IMR-90 (cell line): ENCODE data around the gene CNIH2. TPM values are rescaled to one million over a fixed set of nuclear protein-coding genes. Genes with fewer than 3 reads are reported as not detected.

ENCODE experiments used
- ATAC-seq: fragments of 200-7000 bp; cut with Tn5 transposase; 2 replicates; pipeline ENCODE4 v1.9.1; 2020; ENCODE audit warnings: low read depth, mild to moderate bottlenecking, moderate library complexity
- BruUV-seq: library from RNA; stranded (reverse); fragments of 400-500 nt; replicated peaks from 2 replicates; lab custom pipeline; 2021; lab: Mats Ljungman, UMichigan
- CTCF ChIA-PET: fragments of 300-600 bp; formaldehyde crosslinking; extraction: SDS; loops from one replicate; lab custom pipeline; 2021; ENCODE audit warnings: antibody characterized with exemption; lab: Yijun Ruan, JAX
- POLR2A ChIA-PET: fragments of 300-600 bp; sonication (Branson Sonifier 250); formaldehyde crosslinking; loops from one replicate; lab custom pipeline; 2022; ENCODE audit warnings: antibody characterized with exemption; ENCODE audit not compliant: unreplicated experiment; lab: Charles Lee
- DNase-seq: peaks from one replicate; pipeline ENCODE4 v3.0.0; 2013
- H2AFZ ChIP-seq: replicated peaks from 2 replicates; pipeline ENCODE3; 2013; ENCODE audit warnings: low read length, mild to moderate bottlenecking; ENCODE audit not compliant: poor library complexity
- H2AK5ac ChIP-seq: 2 replicates; pipeline ENCODE4 v1.6.1; 2013; ENCODE audit warnings: low read depth, low read length, inconsistent platforms
- H2AK9ac ChIP-seq: replicated peaks from 2 replicates; pipeline ENCODE3; 2013; ENCODE audit warnings: mild to moderate bottlenecking, low read depth, low read length, moderate library complexity; ENCODE audit not compliant: poor library complexity
- H2BK120ac ChIP-seq: 2 replicates; pipeline ENCODE4 v1.6.1; 2013; ENCODE audit warnings: low read depth, low read length, inconsistent platforms
- H2BK15ac ChIP-seq: 3 replicates; pipeline ENCODE4 v1.6.1; 2013; ENCODE audit warnings: low read depth, low read length, inconsistent platforms
- H2BK20ac ChIP-seq: 2 replicates; pipeline ENCODE4 v1.6.1; 2013; ENCODE audit warnings: low read depth, mild to moderate bottlenecking, inconsistent platforms, low read length, moderate library complexity
- H2BK5ac ChIP-seq: 2 replicates; pipeline ENCODE4 v1.6.1; 2013; ENCODE audit warnings: mild to moderate bottlenecking, low read depth, low read length, inconsistent platforms; ENCODE audit not compliant: poor library complexity, severe bottlenecking
- H3K14ac ChIP-seq: replicated peaks from 2 replicates; pipeline ENCODE4 v1.6.1; 2013; ENCODE audit warnings: low read depth, low read length, inconsistent platforms
- H3K18ac ChIP-seq: 2 replicates; pipeline ENCODE4 v1.6.1; 2013; ENCODE audit warnings: low read depth, low read length, control low read depth
- H3K23ac ChIP-seq: 2 replicates; pipeline ENCODE4 v1.6.1; 2013; ENCODE audit warnings: low read depth, low read length, inconsistent platforms
- H3K27ac ChIP-seq: 2 replicates; pipeline ENCODE4 v1.5.1; 2013; ENCODE audit warnings: mild to moderate bottlenecking, control low read depth, low read length; ENCODE audit not compliant: insufficient read depth
- H3K27me3 ChIP-seq: 2 replicates; pipeline ENCODE4 v1.6.1; 2013; ENCODE audit warnings: low read length; ENCODE audit not compliant: control insufficient read depth, insufficient read depth
- H3K36me3 ChIP-seq: 2 replicates; pipeline ENCODE4 v1.6.1; 2013; ENCODE audit warnings: low read length, mixed read lengths; ENCODE audit not compliant: control insufficient read depth, insufficient read depth
- H3K4ac ChIP-seq: 2 replicates; pipeline ENCODE4 v1.6.1; 2013; ENCODE audit warnings: low read depth, low read length, inconsistent platforms
- H3K4me1 ChIP-seq: 2 replicates; pipeline ENCODE4 v1.6.1; 2013; ENCODE audit warnings: low read length, mixed read lengths; ENCODE audit not compliant: control insufficient read depth, insufficient read depth
- H3K4me2 ChIP-seq: 2 replicates; pipeline ENCODE4 v1.6.1; 2013; ENCODE audit warnings: low read depth, mild to moderate bottlenecking, control low read depth, low read length, moderate library complexity
- H3K4me3 ChIP-seq: 2 replicates; pipeline ENCODE4 v1.5.1; 2013; ENCODE audit warnings: low read depth, mild to moderate bottlenecking, control low read depth, low read length, moderate library complexity; ENCODE audit not compliant: insufficient read depth
- H3K56ac ChIP-seq: 2 replicates; pipeline ENCODE4 v1.6.1; 2013; ENCODE audit warnings: low read length, inconsistent platforms; ENCODE audit not compliant: insufficient read depth; ENCODE audit errors: extremely low read depth
- H3K79me1 ChIP-seq, 2 experiments: 2 replicates each; pipeline ENCODE4 v1.6.1; 2013; ENCODE audit warnings: low read length in 2 of 2, inconsistent platforms in 1 of 2, low read depth in 1 of 2
- H3K9ac ChIP-seq: 2 replicates; pipeline ENCODE4 v1.6.1; 2013; ENCODE audit warnings: low read depth, low read length, control low read depth
- H3K9me1 ChIP-seq: 2 replicates; pipeline ENCODE4 v1.6.1; 2013; ENCODE audit warnings: low read length, inconsistent platforms; ENCODE audit not compliant: insufficient read depth
- H3K9me3 ChIP-seq: 2 replicates; pipeline ENCODE4 v1.6.1; 2013; ENCODE audit warnings: low read length; ENCODE audit not compliant: control insufficient read depth, insufficient read depth
- H4K20me1 ChIP-seq: 2 replicates; pipeline ENCODE4 v1.6.1; 2013; ENCODE audit warnings: low read length, inconsistent platforms; ENCODE audit not compliant: insufficient read depth
- H4K5ac ChIP-seq: 2 replicates; pipeline ENCODE4 v1.6.1; 2013; ENCODE audit warnings: mild to moderate bottlenecking, low read depth, low read length, control low read depth
- H4K8ac ChIP-seq, 2 experiments: 2 replicates each; pipeline ENCODE4 v1.6.1; 2013; ENCODE audit warnings: low read depth in 2 of 2, low read length in 2 of 2, control low read depth in 1 of 2, inconsistent platforms in 1 of 2
- H4K91ac ChIP-seq: 2 replicates; pipeline ENCODE4 v1.6.1; 2013; ENCODE audit warnings: low read depth, low read length, inconsistent platforms; ENCODE audit not compliant: insufficient read depth
- BHLHE40 ChIP-seq: fragments of 150-350 bp; IDR thresholded peaks from 2 replicates; pipeline ENCODE4 v1.6.1; 2016; ENCODE audit warnings: mild to moderate bottlenecking, low read depth, low read length
- CHD1 ChIP-seq: IDR thresholded peaks from 2 replicates; pipeline ENCODE4 v1.6.1; 2012; ENCODE audit warnings: low read depth, low read length, improper control_type of control experiment
- ELK1 ChIP-seq: fragments of 150-350 bp; IDR thresholded peaks from 2 replicates; pipeline ENCODE4 v1.6.1; 2016; ENCODE audit warnings: low read depth, mild to moderate bottlenecking, low read length, moderate library complexity, borderline replicate concordance
- FOS ChIP-seq: fragments of 150-350 bp; IDR thresholded peaks from 2 replicates; pipeline ENCODE4 v1.6.1; 2016; ENCODE audit warnings: low read depth, low read length
- MXI1 ChIP-seq: IDR thresholded peaks from 2 replicates; pipeline ENCODE4 v1.6.1; 2012; ENCODE audit warnings: low read depth, mild to moderate bottlenecking, low read length, moderate library complexity, borderline replicate concordance
- NFE2L2 ChIP-seq: fragments of 150-350 bp; IDR thresholded peaks from 2 replicates; pipeline ENCODE4 v1.6.1; 2016; ENCODE audit warnings: low read depth, mild to moderate bottlenecking, low read length
- RFX5 ChIP-seq: IDR thresholded peaks from 2 replicates; pipeline ENCODE4 v1.8.0; 2012; ENCODE audit warnings: low read depth, mild to moderate bottlenecking, low read length, moderate library complexity
- WGBS, 2 experiments: methylation state at CpG; one replicate each; pipeline versions ENCODE4 v1.1.5 to v1.1.7; 2013; ENCODE audit warnings: missing lambda C conversion rate in 2 of 2; ENCODE audit not compliant: insufficient read length in 1 of 2; ENCODE audit errors: extremely low coverage in 2 of 2; 5-methylcytosine and 5-hydroxymethylcytosine counted together
- dilution Hi-C: fragments of 300-500 bp; cut with HindIII; formaldehyde crosslinking; loops from one replicate; pipeline ENCODE4 v1.14.3; 2018; ENCODE audit warnings: low sequenced_read_pairs; ENCODE audit not compliant: unreplicated experiment
- in situ Hi-C: fragments of 300-500 bp; cut with MboI; formaldehyde crosslinking; loops from 3 replicates; pipeline ENCODE4 v1.14.3; 2019; ENCODE audit warnings: low sequenced_read_pairs, inconsistent platforms, mixed read lengths
- intact Hi-C: fragments of 100-400 bp; cut with micrococcal nuclease; formaldehyde crosslinking; loops from 2 replicates; pipeline ENCODE4 v1.10.0; 2022
- polyA plus RNA-seq, 3 experiments: library from polyadenylated mRNA; depleted of rRNA; stranded (reverse); fragments of >200 nt; gene quantifications; 2 replicates each; pipeline ENCODE4 v1.2.3, GENCODE V29; 2012; ENCODE audit warnings: low replicate concordance in 1 of 3
- total RNA-seq: library from RNA; depleted of rRNA; stranded (reverse); fragments of >200 nt; gene quantifications from 2 replicates; pipeline ENCODE4 v1.2.3, GENCODE V29; 2012

CNIH2 gene
- total and polyA plus RNA-seq, 2 of the 4 experiments (the other 2 are of a cell fraction) = 0.54 to 3.4 TPM

GRCh38 chr11:66262191-66262590 is 15.8 kb upstream of the CNIH2 start:
- H2BK20ac ChIP-seq = no peak overlapping the region
- no peak overlapping the region for H2AFZ ChIP-seq
- intact Hi-C loops (no loop called here), dilution Hi-C loops (no loop called here), in situ Hi-C loops (no loop called here)
- peaks cover 24% of the 10 kb centered on the region for H4K20me1 ChIP-seq
- TF ChIP-seq MXI1 = no peak
- no peak for TF ChIP-seq ELK1
- no peak for TF ChIP-seq BHLHE40
- no peak for TF ChIP-seq RFX5
- TF ChIP-seq NFE2L2 = no peak
- no peak for TF ChIP-seq FOS
- no peak for TF ChIP-seq CHD1
- H3K4ac ChIP-seq = no peak overlapping the region
- no CpG with 5 or more reads among the region's 5 CpGs for WGBS, 2 experiments
- ATAC-seq (no peak), DNase-seq (no peak)
- no peak overlapping the region for H3K18ac ChIP-seq
- no peak overlapping the region for H2AK5ac ChIP-seq
- H3K4me1 ChIP-seq = peaks cover 8% of the 10 kb centered on the region; the same call in 1 of the 2 replicates
- H3K9me1 ChIP-seq = no peaks in the 10 kb centered on the region; the same call in 1 of the 2 replicates
- no peaks in the 10 kb centered on the region for H3K27me3 ChIP-seq
- H3K56ac ChIP-seq = no peak overlapping the region
- no peak overlapping the region for H3K4me2 ChIP-seq
- BruUV-seq = no TSS peak
- H2AK9ac ChIP-seq = no peak overlapping the region
- no peak overlapping the region for H2BK15ac ChIP-seq
- H2BK120ac ChIP-seq = no peak overlapping the region
- peaks cover 23 to 53% of the 10 kb centered on the region in 2 experiments for H3K79me1 ChIP-seq
- H3K14ac ChIP-seq = no peak overlapping the region
- no peak overlapping the region for H3K9ac ChIP-seq
- no peak overlapping the region for H2BK5ac ChIP-seq
- no peaks in the 10 kb centered on the region for H3K9me3 ChIP-seq
- H3K36me3 ChIP-seq = peaks cover 50% of the 10 kb centered on the region
- no peak overlapping the region for H3K23ac ChIP-seq
- H3K4me3 ChIP-seq = no peak overlapping the region
- H4K5ac ChIP-seq = no peak overlapping the region
- CTCF ChIA-PET = no interaction called here
- POLR2A ChIA-PET = no interaction called here
- no peak overlapping the region for H4K91ac ChIP-seq
- H4K8ac ChIP-seq = no peak overlapping the region
- H3K27ac ChIP-seq = no peak overlapping the region
